Activated gamma-delta T cell treated with anti-CD3 and anti-CD28 coated beads, Interleukin-2, amount 50 U/mL, for 16 hours (primary cell): ENCODE measurements around the gene POU3F3.

Experiments used
- DNase-seq: peaks from one replicate; pipeline ENCODE4 v3.0.0-alpha.2; 2020; ENCODE audit warnings: low read depth

POU3F3 gene

DNA sequence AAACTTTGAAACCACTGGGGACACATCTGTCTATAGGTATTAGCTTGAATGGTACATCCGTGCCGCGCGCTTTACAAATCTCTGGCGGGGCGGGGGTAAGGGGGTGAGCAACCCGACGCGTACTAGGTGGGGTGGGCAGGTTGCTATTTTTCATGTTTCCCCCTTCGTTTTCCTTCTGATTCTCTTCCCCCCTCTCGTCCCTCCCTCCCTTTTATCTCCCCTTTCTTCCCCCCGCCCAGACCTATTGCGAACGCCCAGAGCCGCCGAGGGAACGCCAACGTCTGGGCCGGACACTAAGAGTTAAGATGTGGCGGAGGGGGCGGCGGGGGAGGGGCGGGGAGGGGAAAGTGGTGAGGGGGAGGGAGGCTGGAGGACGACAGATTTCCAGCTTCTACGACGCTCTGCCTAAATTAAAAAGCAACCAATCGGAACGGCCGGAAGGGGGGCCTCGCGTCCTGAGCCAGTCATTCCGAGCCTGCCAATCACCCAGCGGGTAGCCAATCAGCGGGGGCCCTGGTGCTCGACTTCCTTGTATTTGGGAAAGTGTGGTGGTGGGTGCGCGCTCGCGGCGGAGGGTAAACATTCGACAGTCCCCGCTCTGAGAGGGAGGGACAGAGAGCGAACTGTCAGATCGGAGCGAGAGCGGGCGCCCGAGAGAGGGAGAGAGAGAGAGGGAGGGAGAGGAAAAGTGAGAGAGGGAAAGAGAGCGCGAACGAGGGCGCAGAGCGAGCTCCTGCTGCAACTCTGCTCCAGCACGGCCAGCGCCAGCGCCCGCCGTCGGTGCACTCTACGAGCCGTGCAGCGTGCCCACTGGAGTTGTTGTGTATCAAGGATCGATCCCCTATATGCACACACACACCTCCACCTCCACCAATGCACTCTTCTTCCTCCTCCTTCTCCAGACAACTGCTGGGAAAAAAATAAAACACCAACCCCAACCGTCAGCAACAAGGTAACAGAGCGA is at the start of gene POU3F3:
Gene POU3F3, plus strand, starts transcription at position 582 of the 964 bp plus-strand sequence. CDS start 1,396 bp downstream, outside the sequence.
- peak; percentile 34 for DNase-seq

DNA sequence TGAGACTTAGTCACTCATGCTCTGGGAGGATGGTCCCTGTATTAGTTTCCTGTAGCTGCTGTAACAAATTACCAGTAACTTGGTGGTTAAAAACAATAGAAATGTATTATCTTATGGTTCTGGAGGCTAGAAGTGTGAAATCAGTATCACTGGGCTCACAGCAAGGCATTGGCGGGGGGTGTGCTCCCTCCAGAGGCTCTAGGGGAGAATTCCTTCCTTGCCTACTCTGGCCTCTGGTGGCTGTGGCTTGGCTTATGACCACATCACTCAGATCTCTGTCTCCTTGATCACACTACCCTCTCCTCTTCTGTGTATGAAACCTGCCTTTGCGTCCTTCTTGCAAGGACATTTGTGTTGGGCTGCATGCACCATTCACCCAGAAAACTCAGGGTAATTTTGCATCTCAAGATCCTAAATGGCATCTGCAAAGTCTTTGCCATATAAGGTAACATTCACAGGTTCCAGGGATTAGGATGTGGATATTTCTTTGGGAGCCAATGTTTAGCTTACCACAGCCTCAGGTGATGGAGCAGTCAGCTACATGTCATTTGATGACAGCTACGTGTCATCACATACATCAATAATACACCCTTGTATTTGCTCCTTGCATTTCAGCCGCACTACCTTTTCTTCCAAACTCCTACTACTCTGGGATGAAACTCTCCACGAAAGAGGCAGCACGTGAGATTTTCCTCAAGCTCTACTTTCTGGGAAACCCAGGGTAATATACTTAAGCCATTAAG is 49.6 kb upstream of the POU3F3 start:
- DNase-seq = no peak

DNA sequence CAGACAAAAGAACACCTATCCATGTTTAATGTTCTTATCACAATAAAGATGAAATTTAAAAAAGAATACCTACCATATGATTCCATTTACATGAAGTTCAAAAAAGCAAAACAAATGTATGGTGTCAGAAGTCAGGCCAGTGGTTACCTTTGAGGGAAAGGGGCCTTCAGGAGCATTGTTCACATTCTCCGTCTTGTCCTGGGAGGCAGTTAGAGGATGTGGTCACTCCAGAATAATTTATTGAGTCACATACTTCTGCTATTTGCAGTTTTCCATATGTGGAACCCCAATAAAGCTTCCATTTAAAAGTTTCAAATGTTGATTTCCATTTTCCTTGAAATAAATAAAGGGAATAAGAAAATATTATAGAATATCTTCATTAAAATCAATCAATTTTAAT is 41.6 kb upstream of the POU3F3 start:
- DNase-seq = no peak

DNA sequence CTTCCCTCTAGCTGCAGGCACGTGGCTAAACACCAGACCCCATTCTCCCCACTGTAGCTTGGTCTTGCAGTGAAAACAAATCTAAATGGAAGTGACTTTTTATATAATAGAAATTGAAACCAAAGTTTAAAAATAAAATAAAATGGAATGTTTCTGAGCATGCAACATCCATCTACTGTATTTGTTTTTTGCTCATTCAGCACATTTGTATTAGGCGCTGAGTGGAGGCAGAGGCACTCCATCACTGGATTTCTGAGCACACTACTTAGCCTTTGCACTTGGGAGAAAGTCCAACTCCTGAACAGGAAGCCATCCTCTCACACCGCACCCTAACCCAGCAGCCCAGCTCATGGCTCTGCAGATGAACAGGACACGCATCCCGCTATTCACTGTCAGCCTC is 37.8 kb upstream of the POU3F3 start:
- DNase-seq = no peak

DNA sequence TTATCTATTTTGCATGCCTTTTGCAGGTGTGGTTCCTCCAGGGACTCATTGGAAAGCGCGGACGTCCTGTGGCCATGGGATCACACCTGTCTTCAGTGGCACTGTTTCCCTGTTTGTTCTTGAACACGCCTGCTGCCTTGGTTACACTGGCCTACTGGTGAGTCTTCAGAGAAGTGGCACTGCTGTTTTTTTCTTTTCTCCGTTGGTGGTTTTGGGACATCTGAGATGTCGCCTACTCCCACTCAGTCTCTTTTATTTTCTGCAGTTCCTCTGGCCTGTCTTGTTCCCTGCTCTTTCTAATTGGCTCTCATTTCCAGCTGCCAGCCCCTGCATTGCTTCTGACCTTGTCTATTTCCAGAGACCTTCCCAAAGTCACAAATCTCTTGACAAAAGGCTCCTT is 35.7 kb upstream of the POU3F3 start:
- no peak for DNase-seq

DNA sequence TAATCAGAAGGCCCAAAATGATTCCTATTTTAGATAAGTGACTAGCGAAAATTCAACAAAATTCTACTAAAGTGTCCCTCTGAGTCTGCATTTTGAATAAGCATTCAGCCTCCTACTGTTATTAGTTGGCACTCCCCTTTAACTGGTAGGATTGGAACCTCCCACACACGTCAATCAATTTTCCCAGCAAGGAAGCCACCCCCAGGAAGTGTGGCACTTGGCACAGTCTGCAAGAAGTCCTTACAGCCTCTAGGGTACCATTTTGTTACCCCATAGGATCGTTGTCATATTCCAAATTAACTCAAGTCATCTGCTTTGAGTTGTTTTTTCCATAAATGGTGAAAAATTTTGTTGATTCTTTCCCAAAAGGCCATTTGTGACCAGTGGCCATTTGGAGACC is 33.8 kb upstream of the POU3F3 start:
- DNase-seq = no peak

DNA sequence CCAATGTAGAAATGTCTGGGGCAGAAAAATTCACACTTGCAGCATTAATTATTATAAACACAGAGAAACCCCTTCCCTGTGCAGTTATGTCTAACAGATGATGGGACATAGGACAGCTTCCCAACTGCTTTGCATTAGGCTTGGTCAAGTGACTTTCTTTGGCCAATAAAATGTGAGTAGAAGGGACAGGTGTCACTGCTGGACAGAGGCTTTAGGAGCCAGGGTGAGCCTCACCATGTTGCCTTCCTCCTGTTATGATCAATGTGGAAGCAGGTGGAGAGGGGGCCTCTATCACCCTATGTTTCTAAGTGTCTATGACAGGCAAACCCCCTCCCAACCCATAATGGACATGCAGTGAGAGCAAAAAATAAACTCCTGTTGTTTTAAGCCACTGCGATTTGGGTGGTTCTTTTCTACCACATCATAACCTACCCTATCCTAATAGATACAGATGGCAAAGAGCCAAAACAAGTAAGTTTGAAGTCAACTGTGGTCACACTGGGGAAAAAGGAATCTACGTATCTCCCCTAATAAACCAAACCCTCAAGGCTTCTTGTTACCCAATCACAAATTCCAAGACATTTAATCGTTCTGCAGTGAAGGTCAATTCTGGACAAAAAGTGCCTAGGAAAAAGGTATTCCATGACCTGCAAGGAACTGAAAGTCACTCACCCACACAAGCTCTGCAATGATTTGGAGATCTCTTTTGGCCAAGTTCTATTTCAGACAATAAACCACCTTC is 28.6 kb upstream of the POU3F3 start:
- DNase-seq = no peak

DNA sequence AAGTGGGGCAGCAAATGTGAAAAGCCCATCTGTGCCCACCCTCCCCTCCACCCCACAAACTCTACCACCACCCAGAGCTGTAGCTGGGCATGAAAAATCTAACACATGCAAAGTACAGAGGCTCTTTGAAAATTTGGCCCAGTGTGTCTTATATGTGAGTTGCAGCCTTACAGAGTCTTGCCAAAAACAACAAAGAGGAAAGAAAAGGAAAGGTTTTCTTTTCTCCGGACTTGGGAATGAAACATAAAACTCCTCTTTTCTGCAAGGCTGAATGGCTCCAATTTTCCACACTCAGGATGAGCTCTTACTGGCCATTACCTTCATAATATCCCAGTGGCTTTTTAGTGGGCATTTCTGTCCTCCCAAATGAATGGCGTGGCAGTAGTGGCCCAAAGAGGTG is 27.9 kb upstream of the POU3F3 start:
- no peak for DNase-seq

DNA sequence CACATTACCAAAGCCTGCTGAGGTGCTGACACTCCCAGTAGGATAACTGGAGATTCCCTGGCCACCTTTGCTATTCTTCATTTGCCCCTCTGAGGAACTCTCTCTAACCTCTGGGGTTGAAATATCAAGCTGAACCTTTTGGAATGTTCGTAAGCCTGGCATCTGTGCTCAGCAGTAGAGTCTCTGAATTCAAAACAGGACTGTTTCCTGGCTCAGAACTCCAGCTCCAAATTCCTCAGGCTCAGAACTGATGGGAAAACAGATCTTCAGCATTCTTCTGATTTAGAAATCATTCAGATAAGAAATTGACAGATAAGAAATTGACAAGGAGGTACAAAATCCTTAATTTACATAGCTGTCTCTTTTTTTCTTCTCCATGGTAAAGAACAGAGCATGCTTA is 22.2 kb upstream of the POU3F3 start:
- DNase-seq = no peak

DNA sequence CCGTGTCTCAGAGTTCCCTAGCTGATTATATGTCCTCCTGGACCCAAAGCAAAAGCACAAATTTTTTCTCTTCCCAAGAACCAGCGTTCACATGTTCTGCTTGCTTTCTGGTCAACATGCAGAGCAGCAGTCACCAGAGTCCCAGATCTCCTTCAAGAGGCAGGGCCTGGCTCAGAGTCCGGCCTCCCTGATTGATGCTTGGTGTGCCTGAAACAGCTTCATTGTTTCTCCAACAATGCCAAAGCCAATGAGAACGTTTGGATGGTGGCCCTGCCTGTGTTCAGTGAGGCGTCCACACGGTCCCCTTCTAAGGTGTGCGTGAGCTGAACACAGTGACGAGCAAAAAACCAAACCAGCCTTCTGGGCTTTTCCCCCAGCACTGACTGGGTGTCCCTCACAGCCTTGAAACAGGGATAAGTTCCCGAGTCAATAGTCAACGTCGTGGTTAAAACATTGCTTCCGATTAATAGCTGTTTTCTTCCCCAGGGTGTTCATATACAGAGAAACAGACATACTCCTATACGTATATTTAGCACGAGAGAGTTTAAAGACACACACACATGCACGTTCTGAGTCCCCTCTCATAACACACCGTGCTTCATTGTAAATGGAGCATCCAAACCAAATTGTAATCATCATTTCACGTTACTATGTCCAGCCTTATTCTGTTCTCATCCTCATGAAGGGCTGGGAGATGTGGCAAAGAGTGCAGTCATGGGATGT is 19.3 kb upstream of the POU3F3 start:
- no peak for DNase-seq

DNA sequence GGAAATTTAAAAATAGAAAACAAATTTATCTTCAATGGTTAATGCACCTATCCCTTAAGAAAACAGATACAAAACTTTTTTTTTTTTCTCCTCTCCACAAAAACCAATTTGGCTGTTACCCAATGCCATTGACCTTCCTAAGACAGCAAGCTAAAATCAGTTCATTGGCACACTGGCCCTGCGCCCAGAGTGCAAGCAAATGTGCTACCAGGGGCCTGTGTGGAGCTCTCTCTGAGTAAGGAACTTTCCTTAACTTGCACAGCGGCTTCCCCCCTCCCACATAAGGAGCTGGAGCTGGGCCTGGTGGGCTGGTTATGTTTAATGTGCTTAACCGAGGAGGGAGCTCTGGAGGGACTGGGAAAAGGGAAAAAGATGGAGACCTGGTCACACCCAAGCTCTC is 17.6 kb upstream of the POU3F3 start:
- DNase-seq = no peak

DNA sequence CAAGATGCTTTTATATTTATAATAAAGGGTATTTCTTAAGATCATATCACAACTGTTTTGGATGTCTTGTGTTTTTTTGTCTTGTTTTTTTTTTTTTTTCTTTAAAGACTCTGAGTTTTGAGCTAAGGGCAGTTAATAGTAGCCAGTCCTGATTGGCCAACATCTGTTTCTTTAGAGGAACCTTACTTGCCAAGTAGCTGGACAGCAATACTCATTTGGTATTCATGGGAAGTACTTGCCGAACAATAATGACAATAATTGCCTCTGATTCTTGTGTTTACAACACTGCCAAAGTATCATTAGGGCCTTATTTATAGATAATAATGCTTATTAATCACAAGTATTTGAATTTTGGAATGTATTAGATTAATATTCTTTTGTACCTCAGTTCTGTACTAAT is 17.1 kb upstream of the POU3F3 start:
- DNase-seq = no peak

DNA sequence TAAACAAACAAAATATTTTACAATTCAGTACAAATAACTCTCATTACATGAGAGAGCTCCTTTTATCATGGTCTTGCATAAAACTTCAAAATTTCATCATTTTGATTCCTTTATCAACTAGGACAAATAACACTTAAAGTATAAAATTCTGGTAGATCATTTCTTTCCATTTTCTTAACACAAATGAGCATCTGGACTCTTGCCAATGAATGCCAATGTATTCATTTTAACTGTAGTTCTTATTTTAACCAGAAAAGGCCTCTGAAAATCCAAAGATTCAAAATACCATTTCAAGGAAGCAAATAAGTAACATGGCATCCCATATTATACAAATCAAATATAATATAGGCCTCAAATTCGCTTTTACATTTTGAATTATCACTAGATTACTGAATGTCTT is 13.8 kb upstream of the POU3F3 start:
- DNase-seq = no peak

DNA sequence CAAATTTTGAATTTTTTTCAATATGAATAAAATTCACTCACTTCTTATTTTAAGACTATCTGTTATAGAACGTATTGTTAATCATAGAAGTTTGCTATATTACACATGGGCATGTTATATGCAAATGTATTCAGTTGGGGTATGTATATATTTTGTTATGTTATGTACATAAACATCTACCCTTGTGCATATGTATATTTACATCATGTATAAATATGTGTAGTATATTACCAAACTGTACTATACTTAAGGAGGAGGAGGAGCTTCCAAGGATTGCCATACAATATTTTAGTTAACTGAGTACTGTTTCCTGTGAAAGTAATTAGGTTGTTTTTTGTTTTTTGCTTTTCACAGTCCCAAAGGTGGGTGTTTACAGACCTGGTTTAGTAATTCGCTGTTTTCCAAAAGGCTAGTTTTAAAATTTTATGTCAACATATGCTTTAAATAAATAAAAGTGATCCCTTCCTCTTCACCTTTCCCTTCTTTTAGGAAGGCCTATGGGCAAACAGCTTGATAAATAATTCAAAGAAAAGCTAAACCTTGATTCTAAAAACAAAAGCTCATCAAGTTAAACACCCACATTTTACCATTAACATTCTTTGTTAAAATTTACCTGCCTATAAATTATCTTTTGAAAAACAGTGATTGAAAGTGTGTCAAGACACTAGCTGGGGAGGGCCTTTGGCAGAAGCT is 12.9 kb upstream of the POU3F3 start:
- DNase-seq = no peak

DNA sequence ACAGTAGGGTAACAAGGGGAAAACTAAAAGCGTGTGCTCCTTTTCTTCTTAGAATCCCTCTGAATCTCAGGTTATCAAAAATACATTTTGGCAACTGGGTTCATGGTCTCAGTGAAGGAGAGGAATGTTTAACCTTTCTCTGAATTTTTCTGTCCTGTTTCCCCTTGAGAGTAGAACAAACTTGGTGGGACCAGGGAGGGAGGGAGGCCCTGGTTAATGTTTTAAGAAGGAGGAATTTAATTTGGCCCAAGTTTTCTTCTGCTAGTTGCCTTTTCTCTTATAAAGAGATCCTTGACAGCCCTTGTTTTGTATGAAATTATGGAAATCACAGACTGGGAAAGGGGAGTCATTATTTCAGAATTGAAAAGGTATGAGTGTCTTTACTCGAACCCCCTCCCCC is 12.2 kb upstream of the POU3F3 start:
- no peak for DNase-seq

DNA sequence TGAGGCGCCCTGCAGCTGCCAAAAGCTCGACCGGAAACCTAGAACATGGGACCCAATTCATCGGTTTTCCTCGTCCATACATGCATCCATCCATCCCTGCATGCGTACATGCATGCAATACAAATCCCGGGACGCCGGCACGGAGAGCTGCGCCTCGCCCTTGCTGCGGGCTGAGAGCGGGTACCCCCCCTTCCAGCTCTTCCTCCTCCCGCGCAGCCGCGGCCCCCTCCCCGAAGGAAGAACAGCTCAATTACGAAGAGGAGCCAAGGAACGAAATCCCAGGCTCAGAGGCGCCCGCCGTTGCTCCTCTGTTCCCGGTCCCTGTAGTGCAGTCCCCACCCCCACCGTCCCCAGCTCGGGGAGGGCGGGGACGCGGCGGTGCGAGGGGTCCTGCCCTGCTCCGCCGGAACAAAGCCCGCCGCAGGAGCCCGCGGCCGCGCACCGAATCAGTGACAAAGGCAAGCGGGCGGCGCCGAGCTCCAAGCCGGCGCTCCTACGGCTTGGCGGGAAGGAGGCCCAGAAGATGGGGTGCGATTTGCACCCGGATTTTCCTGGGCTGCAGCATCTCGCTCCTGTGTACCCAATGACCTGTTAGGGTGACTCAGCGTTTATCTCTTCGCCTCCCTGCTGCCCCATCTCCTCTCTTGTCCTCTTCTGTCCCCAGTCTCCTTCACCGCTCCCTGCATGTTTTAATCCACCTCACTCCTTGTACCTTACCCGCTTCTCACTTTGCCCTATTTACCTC is 8.9 kb upstream of the POU3F3 start:
- no peak for DNase-seq

DNA sequence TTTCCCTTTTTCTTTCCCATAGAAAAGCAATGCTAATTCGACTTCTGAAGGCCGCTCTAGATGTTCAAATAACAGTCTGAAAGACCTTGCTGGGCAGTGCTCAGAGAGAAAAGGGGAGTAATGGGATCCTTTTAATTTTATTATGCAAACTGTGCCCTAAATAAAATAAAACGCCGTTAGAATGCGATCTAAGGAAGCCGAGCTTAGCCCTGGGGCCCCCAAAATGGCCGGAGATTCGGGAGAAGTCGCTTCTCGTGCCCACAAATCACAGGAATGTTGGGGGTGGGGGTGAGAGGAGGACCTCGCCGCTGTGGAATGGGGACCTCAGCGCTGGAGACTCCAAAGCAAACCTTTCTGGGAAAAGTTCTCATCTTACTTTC is 8.4 kb upstream of the POU3F3 start:
- no peak for DNase-seq

DNA sequence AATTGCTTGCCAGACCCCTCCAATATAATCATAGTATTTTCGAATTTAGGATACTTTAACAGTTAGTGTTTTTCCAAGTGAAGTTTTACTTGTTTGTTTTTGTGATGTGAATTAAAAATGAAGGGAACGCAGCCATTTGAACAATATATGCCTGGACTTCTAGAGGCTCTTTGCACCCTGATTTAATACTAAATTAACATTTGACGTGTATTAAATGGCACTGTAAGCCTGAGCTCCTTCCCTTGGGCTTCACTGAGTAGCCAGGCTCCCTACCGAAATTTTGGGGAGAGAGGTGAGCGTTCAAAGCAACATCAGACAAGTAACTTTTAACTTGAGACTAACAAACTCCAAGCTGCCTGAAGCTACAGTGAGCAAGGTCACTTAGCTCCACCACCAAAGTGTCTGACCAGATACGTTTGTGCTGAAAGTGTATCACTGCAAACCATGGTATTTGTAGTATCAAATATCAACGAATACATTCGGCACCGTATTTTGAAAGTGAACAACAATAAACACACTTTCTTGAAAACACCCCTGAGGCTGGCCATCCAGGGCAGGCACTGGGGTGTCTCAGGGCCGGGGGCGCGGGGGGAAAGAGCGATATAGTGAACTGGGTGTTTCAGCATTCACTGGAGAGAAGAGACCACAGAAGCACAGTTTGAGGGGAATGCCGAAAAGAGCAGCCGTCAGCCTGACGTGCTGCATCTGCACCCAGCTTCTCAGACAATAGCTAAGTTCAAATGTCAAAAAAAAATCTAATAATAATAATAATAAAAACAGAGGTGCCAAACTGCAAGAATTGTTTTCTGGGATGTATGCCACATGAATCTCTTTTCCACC is 7.7 kb upstream of the POU3F3 start:
- no peak for DNase-seq

DNA sequence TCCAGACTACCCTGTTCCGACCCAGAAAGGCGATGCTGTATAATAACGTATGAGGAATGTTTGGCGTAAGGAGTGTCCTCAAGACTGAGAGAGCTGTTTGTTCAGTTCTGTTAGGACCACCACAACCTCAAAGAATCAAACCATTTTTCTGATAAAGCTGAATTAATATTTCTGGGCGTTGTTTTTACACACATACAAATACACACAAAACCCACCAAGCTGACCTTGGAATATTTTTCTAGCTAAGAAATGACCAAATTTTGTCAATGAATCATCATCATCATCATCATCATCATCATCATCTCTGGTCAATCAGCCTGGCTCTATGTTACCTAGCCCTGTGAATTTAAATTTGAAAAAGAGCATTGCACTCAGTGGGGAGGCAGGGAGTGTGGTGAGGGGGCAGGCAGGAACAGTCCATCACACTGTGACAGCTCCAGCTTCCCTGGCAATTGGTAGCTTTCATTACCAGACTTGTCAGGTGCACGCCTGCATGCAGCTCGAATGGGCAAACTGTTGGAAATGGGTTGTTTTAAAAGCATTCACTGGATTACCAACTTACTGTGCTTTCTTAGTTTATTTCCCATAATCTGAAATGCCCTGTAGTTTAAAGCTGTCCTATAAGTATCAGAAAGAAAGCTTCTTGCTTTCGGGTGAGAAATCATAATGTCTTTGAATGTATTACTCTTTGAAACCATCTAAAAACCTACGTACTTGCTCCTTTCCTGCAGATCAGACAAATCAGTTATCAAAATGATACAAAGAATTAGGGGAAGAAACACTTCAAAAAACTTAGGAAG is 6.9 kb upstream of the POU3F3 start:
- DNase-seq = no peak
